OCI-LY3 (cell line): ENCODE data around the gene PRAMEF5.
"Not testable (repeated sequence)": the region's sequence is repeated elsewhere in the genome, so short reads cannot be mapped to it uniquely, and the experiment has no call there.

Experiments used
- EZH2phosphoT487 ChIP-seq: fragments of 200-600 bp; shearing (Covaris generic); IDR thresholded peaks from 2 replicates; pipeline ENCODE4 v1.6.1; 2018; ENCODE audit warnings: antibody characterized with exemption, mixed run types, low read depth
- TF ChIP-seq, protein P1 (sequence below): fragments of 200-600, 300-600 bp; sonication (generic); IDR thresholded peaks from 2 replicates; pipeline ENCODE4 v1.5.1; 2014; ENCODE audit warnings: antibody characterized with exemption, low read length, low read depth

DNA sequence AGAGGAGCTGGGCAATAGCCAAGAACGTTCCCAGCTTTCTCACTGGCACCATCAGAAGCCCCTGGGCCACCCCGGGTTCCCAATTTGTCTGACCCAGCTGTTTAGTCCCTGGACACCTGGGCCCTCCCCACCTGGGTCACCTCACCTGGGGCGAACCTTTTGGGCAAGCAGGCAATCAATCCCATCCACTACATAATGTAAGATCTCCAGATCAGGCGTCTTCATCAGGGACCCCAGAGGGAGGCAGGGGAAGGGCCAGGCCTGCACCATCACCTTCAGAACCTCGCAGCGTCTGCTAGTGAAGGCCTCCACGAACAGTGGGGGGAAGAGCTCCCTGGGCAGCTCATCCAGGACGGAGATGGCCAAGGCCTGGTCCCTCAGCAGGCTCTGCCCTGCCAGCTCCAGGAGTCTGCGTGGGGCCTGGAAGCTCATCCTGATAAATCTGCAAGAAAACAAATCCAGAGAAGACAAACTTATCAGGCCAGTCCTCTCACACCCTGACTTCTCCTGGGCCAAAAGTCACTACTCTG lies 28.3 kb upstream of the PRAMEF5 start, which contains the start of gene PRAMEF18:
- TF ChIP-seq, protein P1, sequence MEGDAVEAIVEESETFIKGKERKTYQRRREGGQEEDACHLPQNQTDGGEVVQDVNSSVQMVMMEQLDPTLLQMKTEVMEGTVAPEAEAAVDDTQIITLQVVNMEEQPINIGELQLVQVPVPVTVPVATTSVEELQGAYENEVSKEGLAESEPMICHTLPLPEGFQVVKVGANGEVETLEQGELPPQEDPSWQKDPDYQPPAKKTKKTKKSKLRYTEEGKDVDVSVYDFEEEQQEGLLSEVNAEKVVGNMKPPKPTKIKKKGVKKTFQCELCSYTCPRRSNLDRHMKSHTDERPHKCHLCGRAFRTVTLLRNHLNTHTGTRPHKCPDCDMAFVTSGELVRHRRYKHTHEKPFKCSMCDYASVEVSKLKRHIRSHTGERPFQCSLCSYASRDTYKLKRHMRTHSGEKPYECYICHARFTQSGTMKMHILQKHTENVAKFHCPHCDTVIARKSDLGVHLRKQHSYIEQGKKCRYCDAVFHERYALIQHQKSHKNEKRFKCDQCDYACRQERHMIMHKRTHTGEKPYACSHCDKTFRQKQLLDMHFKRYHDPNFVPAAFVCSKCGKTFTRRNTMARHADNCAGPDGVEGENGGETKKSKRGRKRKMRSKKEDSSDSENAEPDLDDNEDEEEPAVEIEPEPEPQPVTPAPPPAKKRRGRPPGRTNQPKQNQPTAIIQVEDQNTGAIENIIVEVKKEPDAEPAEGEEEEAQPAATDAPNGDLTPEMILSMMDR = not testable (repeated sequence)
- not testable (repeated sequence) for TF ChIP-seq EZH2phosphoT487
